Measurements from ENCODE around the gene WAC. TPM values are rescaled to one million over a fixed set of nuclear protein-coding genes. Genes with fewer than 3 reads are reported as not detected.
A peak's percentile ranks its signal among the peaks of the same experiment; 100 is the strongest.
"Not testable (repeated sequence)": the region's sequence is repeated elsewhere in the genome, so short reads cannot be mapped to it uniquely, and the experiment has no call there.

WAC gene
- total and polyA plus RNA-seq, 7 donors = 39.1 to 180 (median 132) TPM

DNA sequence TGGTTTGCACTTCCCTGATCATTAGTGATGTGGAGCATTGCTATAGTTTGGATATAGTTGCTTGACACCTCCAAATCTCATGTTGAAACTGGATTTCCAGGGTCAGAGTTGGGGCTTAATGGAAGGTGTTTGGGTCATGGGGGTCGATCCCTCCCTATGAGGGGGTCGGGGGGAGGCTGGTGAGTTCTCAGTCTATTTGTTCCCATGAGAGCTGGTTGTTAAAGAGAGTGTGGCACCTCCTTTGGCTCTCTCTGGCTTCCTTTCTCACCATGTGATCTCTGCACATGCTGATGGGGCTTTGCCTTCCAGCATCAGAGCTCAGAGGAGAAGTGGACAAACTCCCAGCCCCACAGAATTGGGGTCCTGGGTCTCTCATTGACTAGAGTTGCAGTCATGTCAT is 107.6 kb downstream of the WAC start:
- TF ChIP-seq EP300 (IDR thresholded peaks at IDR 0.05) = no peak
- TF ChIP-seq, protein P1, sequence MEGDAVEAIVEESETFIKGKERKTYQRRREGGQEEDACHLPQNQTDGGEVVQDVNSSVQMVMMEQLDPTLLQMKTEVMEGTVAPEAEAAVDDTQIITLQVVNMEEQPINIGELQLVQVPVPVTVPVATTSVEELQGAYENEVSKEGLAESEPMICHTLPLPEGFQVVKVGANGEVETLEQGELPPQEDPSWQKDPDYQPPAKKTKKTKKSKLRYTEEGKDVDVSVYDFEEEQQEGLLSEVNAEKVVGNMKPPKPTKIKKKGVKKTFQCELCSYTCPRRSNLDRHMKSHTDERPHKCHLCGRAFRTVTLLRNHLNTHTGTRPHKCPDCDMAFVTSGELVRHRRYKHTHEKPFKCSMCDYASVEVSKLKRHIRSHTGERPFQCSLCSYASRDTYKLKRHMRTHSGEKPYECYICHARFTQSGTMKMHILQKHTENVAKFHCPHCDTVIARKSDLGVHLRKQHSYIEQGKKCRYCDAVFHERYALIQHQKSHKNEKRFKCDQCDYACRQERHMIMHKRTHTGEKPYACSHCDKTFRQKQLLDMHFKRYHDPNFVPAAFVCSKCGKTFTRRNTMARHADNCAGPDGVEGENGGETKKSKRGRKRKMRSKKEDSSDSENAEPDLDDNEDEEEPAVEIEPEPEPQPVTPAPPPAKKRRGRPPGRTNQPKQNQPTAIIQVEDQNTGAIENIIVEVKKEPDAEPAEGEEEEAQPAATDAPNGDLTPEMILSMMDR (IDR thresholded peaks at IDR 0.05) = no peak
- TF ChIP-seq POLR2A (IDR thresholded peaks at IDR 0.05) = no peak
- no peak for TF ChIP-seq POLR2AphosphoS5 (IDR thresholded peaks at IDR 0.05)
- no peaks in the 10 kb centered on the region for H3K36me3 ChIP-seq
- intact Hi-C loops (cut with DNase I) = no loop called here

DNA sequence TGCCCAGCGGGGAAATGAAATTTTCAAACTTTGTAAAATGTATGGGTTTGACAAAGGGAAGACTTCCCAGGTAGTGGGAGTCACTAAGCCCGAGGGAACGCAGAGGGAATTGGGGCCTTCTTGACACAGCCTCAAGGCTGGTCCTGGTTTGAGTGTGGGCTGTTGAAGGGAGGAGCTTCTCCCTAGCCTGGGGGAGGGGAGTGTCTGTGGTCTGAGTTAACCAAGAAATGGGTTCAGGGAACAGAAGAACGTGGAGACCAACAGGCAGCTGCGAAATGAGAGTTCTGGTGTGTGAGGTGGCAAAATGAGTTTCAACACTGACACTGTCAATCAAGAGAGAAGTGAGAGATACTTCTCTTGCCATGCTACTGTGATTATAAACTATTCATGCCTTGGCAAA is 111.7 kb downstream of the WAC start:
- intact Hi-C loops (cut with DNase I) = no loop called here
- Histone ChIP-seq H3K9me3 (no peaks in the 10 kb centered on the region), H3K27me3 (no peaks in the 10 kb centered on the region), H3K4me1 (no peaks in the 10 kb centered on the region), H3K27ac (no peak overlapping the region), H3K4me3 (no peak overlapping the region), H3K36me3 (no peaks in the 10 kb centered on the region)
- no peak for TF ChIP-seq POLR2A (IDR thresholded peaks at IDR 0.05)
- TF ChIP-seq, protein P1 (IDR thresholded peaks at IDR 0.05) = no peak
- TF ChIP-seq EP300 (IDR thresholded peaks at IDR 0.05) = no peak
- TF ChIP-seq POLR2AphosphoS5 (IDR thresholded peaks at IDR 0.05) = no peak
- peak; percentile 10 for DNase-seq
- 63 to 70% methylated on average over 5 of the region's 5 CpGs for WGBS, 2 donors

More for the DNA sequence above, 107.6 kb downstream of the WAC start:
- no peaks in the 10 kb centered on the region for H3K4me1 ChIP-seq
- no peak overlapping the region for H3K4me3 ChIP-seq
- DNase-seq = peak; percentile 29
- H3K9me3 ChIP-seq = no peaks in the 10 kb centered on the region
- 19 to 68% methylated on average over 2 of the region's 2 CpGs for WGBS, 2 donors
- H3K27me3 ChIP-seq = no peaks in the 10 kb centered on the region
- H3K27ac ChIP-seq = no peak overlapping the region

DNA sequence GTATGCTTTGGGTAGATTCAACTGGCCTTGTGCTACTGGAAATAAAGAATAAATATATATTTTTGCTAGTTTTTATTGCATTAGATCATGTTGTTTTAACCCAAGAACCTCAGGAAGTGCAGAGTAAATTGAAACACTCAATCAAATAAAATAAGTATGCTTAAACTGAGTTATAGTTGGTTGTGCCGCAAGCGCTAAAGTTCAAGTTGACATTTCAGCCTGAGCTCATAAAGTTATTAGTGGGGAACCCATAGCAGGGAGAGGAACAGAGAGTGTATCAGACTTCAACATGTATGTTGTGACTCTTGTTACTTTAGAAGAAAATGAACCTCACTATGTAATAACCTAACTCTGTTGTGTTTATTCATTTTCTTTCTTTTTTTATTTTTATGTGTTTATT is 119.2 kb downstream of the WAC start:
- 36 to 40% methylated on average over 2 of the region's 2 CpGs for WGBS, 2 donors
- no peak for DNase-seq
- no peak for TF ChIP-seq POLR2A (IDR thresholded peaks at IDR 0.05)
- TF ChIP-seq EP300 (IDR thresholded peaks at IDR 0.05) = no peak
- no peak for TF ChIP-seq POLR2AphosphoS5 (IDR thresholded peaks at IDR 0.05)
- TF ChIP-seq, protein P1 (IDR thresholded peaks at IDR 0.05) = no peak
- Histone ChIP-seq H3K36me3 (no peaks in the 10 kb centered on the region), H3K4me1 (no peaks in the 10 kb centered on the region), H3K9me3 (no peaks in the 10 kb centered on the region), H3K4me3 (no peak overlapping the region), H3K27me3 (no peaks in the 10 kb centered on the region), H3K27ac (no peak overlapping the region)
- intact Hi-C loops (cut with DNase I) = no loop called here

DNA sequence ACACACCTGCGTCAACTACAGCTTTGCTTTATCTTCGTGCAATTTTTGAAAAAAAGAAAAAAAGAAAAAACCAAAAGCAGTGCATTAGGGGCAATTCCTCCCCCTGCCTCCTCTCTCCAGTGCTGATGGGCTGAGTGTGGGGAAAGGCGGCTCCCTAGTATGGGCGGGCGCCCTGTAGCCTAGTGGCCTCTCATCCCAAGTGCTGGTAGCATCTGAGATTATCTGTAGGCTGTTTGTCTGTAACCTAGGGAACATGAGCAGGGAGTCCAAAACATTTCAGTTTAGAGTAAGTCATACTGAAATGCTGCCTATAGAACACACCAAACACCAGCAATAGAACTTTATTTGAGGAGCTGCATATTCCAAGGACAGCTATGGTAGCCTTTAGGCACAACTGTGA is 119.8 kb downstream of the WAC start:
- no peak for DNase-seq
- Histone ChIP-seq H3K4me3 (no peak overlapping the region), H3K9me3 (no peaks in the 10 kb centered on the region), H3K36me3 (no peaks in the 10 kb centered on the region), H3K27ac (no peak overlapping the region), H3K27me3 (no peaks in the 10 kb centered on the region), H3K4me1 (no peaks in the 10 kb centered on the region)
- 91 to 95% methylated on average over 5 of the region's 5 CpGs for WGBS, 2 donors
- intact Hi-C loops (cut with DNase I) = no loop called here
- no peak for TF ChIP-seq POLR2AphosphoS5 (IDR thresholded peaks at IDR 0.05)
- no peak for TF ChIP-seq EP300 (IDR thresholded peaks at IDR 0.05)
- TF ChIP-seq POLR2A (IDR thresholded peaks at IDR 0.05) = no peak
- TF ChIP-seq, protein P1 (IDR thresholded peaks at IDR 0.05) = no peak

DNA sequence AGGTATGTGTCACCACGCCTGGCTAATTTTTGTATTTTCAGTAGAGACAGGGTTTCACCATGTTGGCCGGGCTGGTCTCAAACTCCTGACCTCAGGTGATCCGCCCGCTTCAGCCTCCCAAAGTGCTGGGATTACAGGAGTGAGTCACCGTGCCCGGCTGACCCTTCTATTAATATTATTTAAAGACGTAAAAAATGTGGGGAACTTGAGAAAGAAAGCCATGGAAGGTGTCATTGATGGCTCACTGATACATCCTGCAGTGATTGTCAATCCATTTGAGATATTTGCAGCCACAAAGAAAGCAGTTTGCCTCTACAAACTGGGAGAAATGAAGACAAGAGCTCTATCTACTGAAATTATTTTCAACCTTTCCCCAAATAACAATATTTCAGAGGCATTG is 125.9 kb downstream of the WAC start:
- 87 to 88% methylated on average over 7 of the region's 7 CpGs for WGBS, 2 donors
- H3K9me3 ChIP-seq; DNase-seq; H3K36me3 ChIP-seq; H3K4me3 ChIP-seq; H3K27ac ChIP-seq; H3K27me3 ChIP-seq; H3K4me1 ChIP-seq; intact Hi-C loops (cut with DNase I): not testable (repeated sequence)
